SK-N-SH treated with all-trans-retinoic acid at 6 μM for 48 hours (cell line): ENCODE measurements around the gene CRKL.

Experiments
- ATAC-seq: fragments of 200-7000 bp; cut with Tn5 transposase; 3 replicates; pipeline ENCODE4 v1.9.1; 2020; ENCODE audit warnings: mild to moderate bottlenecking, moderate library complexity
- ARNTL ChIP-seq: fragments of 450-650 bp; formaldehyde crosslinking; IDR thresholded peaks from 2 replicates; pipeline ENCODE4 v1.5.0; 2020; ENCODE audit warnings: low read depth, mild to moderate bottlenecking, moderate library complexity, borderline replicate concordance
- BACH2 ChIP-seq: fragments of 250-450 bp; sonication (Bioruptor Pico); IDR thresholded peaks from 2 replicates; pipeline ENCODE4 v1.9.0; 2021; ENCODE audit warnings: mild to moderate bottlenecking, borderline replicate concordance
- CSDC2 ChIP-seq: fragments of 250-450 bp; sonication (Bioruptor Pico); IDR thresholded peaks from 2 replicates; pipeline ENCODE4 v1.5.0; 2020; ENCODE audit warnings: mild to moderate bottlenecking, moderate library complexity
- ESRRG ChIP-seq: fragments of 250-450 bp; sonication (Bioruptor Pico); IDR thresholded peaks from 2 replicates; pipeline ENCODE4 v1.6.1; 2021; ENCODE audit warnings: mild to moderate bottlenecking
- GLIS3 ChIP-seq: fragments of 250-450 bp; sonication (Bioruptor Pico); IDR thresholded peaks from 2 replicates; pipeline ENCODE4 v1.5.0; 2020; ENCODE audit warnings: mild to moderate bottlenecking, moderate library complexity
- ISL1 ChIP-seq: fragments of 250-450 bp; sonication (Bioruptor Pico); IDR thresholded peaks from 2 replicates; pipeline ENCODE4 v2.1.2; 2022; ENCODE audit warnings: mild to moderate bottlenecking, moderate library complexity
- PPARA ChIP-seq: fragments of 250-450 bp; sonication (Bioruptor Pico); IDR thresholded peaks from 2 replicates; pipeline ENCODE4 v1.5.0; 2020; ENCODE audit warnings: mild to moderate bottlenecking, borderline replicate concordance
- RARB ChIP-seq: fragments of 250-450 bp; sonication (Bioruptor Pico); IDR thresholded peaks from 2 replicates; pipeline ENCODE4 v1.8.0; 2021; ENCODE audit warnings: mild to moderate bottlenecking, moderate library complexity
- SNAI2 ChIP-seq: fragments of 250-450 bp; sonication (Bioruptor Pico); IDR thresholded peaks from 2 replicates; pipeline ENCODE4 v1.5.0; 2020; ENCODE audit warnings: mild to moderate bottlenecking, moderate library complexity
- TCF4 ChIP-seq: fragments of 250-450 bp; sonication (Bioruptor Pico); IDR thresholded peaks from 2 replicates; pipeline ENCODE4 v1.8.0; 2021; ENCODE audit warnings: mild to moderate bottlenecking, moderate library complexity, borderline replicate concordance
- TOX ChIP-seq: fragments of 250-450 bp; sonication (Bioruptor Pico); IDR thresholded peaks from 2 replicates; pipeline ENCODE4 v1.8.0; 2021; ENCODE audit warnings: mild to moderate bottlenecking, moderate library complexity, borderline replicate concordance
- ZC3H10 ChIP-seq: fragments of 250-450 bp; sonication (Bioruptor Pico); IDR thresholded peaks from 2 replicates; pipeline ENCODE4 v1.5.1; 2021; ENCODE audit warnings: mild to moderate bottlenecking, moderate library complexity
- ZFP30 ChIP-seq: fragments of 450-650 bp; formaldehyde crosslinking; IDR thresholded peaks from 2 replicates; pipeline ENCODE4 v1.5.0; 2022; ENCODE audit warnings: mild to moderate bottlenecking, moderate library complexity
- ZNF565 ChIP-seq: fragments of 450-650 bp; formaldehyde crosslinking; conservative IDR thresholded peaks from 2 replicates; pipeline ENCODE4 v1.5.0; 2020; ENCODE audit warnings: low read depth, mild to moderate bottlenecking, moderate library complexity
- ZNF70 ChIP-seq: fragments of 450-650 bp; formaldehyde crosslinking; IDR thresholded peaks from 2 replicates; pipeline ENCODE4 v1.5.0; 2020; ENCODE audit warnings: mild to moderate bottlenecking, moderate library complexity
- ZNF8 ChIP-seq: fragments of 450-650 bp; formaldehyde crosslinking; IDR thresholded peaks from 2 replicates; pipeline ENCODE4 v1.5.0; 2020; ENCODE audit warnings: mild to moderate bottlenecking, moderate library complexity
- TF ChIP-seq, protein P1 (sequence below): fragments of 250-450 bp; sonication (Bioruptor Pico); IDR thresholded peaks from 2 replicates; pipeline ENCODE4 v1.5.1; 2020; ENCODE audit warnings: low read depth, mild to moderate bottlenecking, moderate library complexity
- TF ChIP-seq, protein P2 (sequence below): fragments of 250-450 bp; sonication (Bioruptor Pico); IDR thresholded peaks from 2 replicates; pipeline ENCODE4 v1.8.0; 2021; ENCODE audit warnings: low read depth, mild to moderate bottlenecking, moderate library complexity, borderline replicate concordance
- TF ChIP-seq, protein P3 (sequence below): fragments of 250-450 bp; sonication (Bioruptor Pico); IDR thresholded peaks from 2 replicates; pipeline ENCODE4 v1.5.0; 2020; ENCODE audit warnings: mild to moderate bottlenecking, moderate library complexity
- TF ChIP-seq, protein P4 (sequence below): fragments of 250-450 bp; sonication (Bioruptor Pico); IDR thresholded peaks from 2 replicates; pipeline ENCODE4 v1.5.1; 2021; ENCODE audit warnings: mild to moderate bottlenecking, moderate library complexity

CRKL gene

DNA sequence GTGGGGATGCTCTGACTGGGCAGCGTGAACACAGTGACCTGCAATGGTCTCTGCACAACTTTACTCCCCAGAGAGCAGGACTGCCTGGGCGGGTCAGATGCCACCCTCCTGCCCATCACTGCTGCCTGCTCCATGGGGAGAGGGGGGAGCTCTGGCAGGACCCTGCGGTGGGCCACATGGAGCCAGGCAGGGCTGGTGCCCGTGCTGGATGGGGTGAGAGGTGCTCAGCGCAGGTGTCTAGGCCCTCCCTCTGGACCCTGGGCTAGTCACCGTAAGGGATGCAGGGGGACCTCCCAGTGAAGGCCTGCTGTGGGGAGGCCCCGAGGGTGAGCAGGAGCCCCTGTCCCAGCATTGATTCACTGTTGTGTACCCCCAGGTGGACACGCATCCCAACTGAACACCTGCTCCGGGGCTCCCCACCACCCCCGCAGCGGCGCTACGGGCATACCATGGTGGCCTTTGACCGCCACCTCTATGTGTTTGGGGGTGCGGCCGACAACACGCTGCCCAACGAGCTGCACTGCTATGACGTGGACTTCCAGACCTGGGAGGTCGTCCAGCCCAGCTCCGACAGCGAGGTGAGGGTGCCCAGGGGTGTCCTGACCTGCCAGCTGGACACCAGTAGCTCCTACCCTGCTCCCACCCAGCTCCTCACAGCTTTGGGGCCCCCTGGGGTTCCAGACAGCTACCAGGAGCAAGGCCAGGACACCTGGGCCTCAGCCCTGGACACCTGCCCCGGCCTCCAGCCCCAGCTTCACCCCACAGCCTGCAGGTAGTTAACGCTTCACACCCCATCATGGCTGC, 74.2 kb downstream of the CRKL start:
- ATAC-seq: no peak
- TF ChIP-seq ZNF8 (CRISPR knock-in tag) (no peak), CSDC2 (CRISPR knock-in tag) (no peak), ZC3H10 (CRISPR knock-in tag) (no peak), ZNF565 (no peak), PPARA (CRISPR knock-in tag) (no peak), ZFP30 (CRISPR knock-in tag) (no peak), SNAI2 (CRISPR knock-in tag) (no peak), RARB (CRISPR knock-in tag) (no peak), GLIS3 (CRISPR knock-in tag) (no peak), ZNF70 (no peak), ISL1 (CRISPR knock-in tag) (no peak), BACH2 (no peak), ESRRG (CRISPR knock-in tag) (no peak)
- TF ChIP-seq, protein P1, sequence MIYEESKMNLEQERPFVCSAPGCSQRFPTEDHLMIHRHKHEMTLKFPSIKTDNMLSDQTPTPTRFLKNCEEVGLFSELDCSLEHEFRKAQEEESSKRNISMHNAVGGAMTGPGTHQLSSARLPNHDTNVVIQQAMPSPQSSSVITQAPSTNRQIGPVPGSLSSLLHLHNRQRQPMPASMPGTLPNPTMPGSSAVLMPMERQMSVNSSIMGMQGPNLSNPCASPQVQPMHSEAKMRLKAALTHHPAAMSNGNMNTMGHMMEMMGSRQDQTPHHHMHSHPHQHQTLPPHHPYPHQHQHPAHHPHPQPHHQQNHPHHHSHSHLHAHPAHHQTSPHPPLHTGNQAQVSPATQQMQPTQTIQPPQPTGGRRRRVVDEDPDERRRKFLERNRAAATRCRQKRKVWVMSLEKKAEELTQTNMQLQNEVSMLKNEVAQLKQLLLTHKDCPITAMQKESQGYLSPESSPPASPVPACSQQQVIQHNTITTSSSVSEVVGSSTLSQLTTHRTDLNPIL (CRISPR knock-in tag): no peak

DNA sequence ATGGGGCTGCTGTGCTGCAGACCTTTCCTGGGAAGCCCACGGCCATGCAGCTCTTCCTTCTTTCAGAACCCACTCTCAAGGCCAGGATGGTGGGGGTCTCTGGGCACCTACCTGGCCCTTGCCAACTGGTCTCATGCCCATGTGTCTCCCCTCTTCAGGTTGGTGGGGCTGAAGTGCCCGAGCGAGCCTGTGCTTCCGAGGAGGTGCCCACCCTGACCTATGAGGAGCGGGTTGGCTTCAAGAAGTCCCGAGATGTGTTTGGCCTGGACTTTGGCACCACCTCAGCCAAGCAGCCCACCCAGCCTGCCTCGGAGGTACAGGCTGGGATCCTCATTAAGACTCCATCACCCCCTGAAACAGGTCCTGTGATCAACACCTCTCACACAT, 74.8 kb downstream of the CRKL start:
- TF ChIP-seq ZNF70 (no peak), PPARA (CRISPR knock-in tag) (no peak), SNAI2 (CRISPR knock-in tag) (no peak), RARB (CRISPR knock-in tag) (no peak), ARNTL (CRISPR knock-in tag) (no peak), BACH2 (no peak), CSDC2 (CRISPR knock-in tag) (no peak), ZFP30 (CRISPR knock-in tag) (no peak), ESRRG (CRISPR knock-in tag) (no peak), TCF4 (CRISPR knock-in tag) (no peak)
- TF ChIP-seq, protein P2, sequence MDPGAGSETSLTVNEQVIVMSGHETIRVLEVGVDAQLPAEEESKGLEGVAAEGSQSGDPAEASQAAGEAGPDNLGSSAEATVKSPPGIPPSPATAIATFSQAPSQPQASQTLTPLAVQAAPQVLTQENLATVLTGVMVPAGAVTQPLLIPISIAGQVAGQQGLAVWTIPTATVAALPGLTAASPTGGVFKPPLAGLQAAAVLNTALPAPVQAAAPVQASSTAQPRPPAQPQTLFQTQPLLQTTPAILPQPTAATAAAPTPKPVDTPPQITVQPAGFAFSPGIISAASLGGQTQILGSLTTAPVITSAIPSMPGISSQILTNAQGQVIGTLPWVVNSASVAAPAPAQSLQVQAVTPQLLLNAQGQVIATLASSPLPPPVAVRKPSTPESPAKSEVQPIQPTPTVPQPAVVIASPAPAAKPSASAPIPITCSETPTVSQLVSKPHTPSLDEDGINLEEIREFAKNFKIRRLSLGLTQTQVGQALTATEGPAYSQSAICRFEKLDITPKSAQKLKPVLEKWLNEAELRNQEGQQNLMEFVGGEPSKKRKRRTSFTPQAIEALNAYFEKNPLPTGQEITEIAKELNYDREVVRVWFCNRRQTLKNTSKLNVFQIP (CRISPR knock-in tag): no peak
- ATAC-seq: no peak

DNA sequence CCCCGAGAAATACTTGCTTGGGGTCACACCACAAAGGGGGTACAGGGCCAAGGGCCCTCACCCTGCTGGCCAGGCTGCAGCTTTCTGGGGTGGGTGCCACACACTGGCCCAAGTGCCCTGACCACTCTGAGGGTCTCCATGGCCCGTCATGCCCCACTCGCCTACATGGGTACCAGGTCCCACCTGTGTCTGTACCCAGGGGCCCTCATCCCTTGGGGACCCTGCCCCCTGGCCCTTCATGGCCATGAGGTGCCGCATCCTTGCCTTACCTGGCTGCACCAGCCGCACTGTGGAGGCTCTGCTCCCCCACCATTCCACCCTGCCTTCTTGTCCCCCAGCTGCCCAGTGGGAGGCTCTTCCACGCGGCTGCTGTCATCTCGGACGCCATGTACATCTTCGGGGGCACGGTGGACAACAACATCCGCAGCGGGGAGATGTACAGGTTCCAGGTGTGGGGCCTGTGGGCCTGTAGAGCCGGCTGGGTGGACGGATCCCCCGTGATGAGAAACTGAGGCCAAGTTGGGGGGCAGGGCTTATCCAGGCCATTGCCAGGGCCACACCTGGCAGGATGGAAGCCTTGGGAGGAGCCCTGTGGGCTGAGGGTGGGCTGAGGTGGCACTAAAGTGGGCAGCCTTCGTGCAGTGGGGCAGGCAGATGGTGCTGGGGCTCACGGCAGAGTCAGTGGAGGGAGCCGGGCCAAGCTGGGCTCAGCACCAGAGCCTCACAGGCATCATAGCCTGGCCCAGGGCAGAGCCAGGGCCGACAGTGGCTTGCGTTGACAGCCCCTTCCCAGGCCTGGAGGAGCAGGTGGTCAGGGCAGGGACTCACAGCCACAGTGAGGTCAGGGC, 75.5 kb downstream of the CRKL start:
- TF ChIP-seq ZC3H10 (CRISPR knock-in tag) (no peak), ISL1 (CRISPR knock-in tag) (no peak), SNAI2 (CRISPR knock-in tag) (no peak), TOX (no peak), GLIS3 (CRISPR knock-in tag) (no peak), ESRRG (CRISPR knock-in tag) (no peak), ZFP30 (CRISPR knock-in tag) (no peak), CSDC2 (CRISPR knock-in tag) (no peak)
- TF ChIP-seq, protein P3, sequence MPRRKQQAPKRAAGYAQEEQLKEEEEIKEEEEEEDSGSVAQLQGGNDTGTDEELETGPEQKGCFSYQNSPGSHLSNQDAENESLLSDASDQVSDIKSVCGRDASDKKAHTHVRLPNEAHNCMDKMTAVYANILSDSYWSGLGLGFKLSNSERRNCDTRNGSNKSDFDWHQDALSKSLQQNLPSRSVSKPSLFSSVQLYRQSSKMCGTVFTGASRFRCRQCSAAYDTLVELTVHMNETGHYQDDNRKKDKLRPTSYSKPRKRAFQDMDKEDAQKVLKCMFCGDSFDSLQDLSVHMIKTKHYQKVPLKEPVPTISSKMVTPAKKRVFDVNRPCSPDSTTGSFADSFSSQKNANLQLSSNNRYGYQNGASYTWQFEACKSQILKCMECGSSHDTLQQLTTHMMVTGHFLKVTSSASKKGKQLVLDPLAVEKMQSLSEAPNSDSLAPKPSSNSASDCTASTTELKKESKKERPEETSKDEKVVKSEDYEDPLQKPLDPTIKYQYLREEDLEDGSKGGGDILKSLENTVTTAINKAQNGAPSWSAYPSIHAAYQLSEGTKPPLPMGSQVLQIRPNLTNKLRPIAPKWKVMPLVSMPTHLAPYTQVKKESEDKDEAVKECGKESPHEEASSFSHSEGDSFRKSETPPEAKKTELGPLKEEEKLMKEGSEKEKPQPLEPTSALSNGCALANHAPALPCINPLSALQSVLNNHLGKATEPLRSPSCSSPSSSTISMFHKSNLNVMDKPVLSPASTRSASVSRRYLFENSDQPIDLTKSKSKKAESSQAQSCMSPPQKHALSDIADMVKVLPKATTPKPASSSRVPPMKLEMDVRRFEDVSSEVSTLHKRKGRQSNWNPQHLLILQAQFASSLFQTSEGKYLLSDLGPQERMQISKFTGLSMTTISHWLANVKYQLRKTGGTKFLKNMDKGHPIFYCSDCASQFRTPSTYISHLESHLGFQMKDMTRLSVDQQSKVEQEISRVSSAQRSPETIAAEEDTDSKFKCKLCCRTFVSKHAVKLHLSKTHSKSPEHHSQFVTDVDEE (CRISPR knock-in tag): no peak
- TF ChIP-seq, protein P4, sequence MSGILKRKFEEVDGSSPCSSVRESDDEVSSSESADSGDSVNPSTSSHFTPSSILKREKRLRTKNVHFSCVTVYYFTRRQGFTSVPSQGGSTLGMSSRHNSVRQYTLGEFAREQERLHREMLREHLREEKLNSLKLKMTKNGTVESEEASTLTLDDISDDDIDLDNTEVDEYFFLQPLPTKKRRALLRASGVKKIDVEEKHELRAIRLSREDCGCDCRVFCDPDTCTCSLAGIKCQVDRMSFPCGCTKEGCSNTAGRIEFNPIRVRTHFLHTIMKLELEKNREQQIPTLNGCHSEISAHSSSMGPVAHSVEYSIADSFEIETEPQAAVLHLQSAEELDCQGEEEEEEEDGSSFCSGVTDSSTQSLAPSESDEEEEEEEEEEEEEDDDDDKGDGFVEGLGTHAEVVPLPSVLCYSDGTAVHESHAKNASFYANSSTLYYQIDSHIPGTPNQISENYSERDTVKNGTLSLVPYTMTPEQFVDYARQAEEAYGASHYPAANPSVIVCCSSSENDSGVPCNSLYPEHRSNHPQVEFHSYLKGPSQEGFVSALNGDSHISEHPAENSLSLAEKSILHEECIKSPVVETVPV: no peak
- no peak for ATAC-seq
